Mesenteric fat pad (tissue), 1 donor: ENCODE measurements around the gene PRMT6. TPM values are rescaled to one million over a fixed set of nuclear protein-coding genes. Genes with fewer than 3 reads are reported as not detected.
"Not testable (repeated sequence)": the region's sequence is repeated elsewhere in the genome, so short reads cannot be mapped to it uniquely, and the experiment has no call there.

Source experiments
- DNase-seq: peaks from one replicate; pipeline ENCODE4 v3.0.0-alpha.2; 2020; ENCODE audit warnings: low spot score
- long read RNA-seq: library from polyadenylated mRNA; unstranded; transcript quantifications from one replicate; pipeline ENCODE4 v2.0.0, GENCODE V29; 2020
- total RNA-seq: library from RNA; stranded (reverse); fragmentation: NEBNext Ultra II Directional; extraction: Animal tissue kit (Norgen Biotek cat#: 25700); gene quantifications from one replicate; pipeline ENCODE4 v1.2.1, GENCODE V29; 2021
- donor health status: DM: yes; HTN: yes; CAD: no.

PRMT6 gene
- total RNA-seq: 6.5 TPM
- long read RNA-seq, transcript PRMT6-201 (1 exons, 2,616 nt): major isoform, 36 of 36 reads
- long read RNA-seq, partial matches to known transcripts: 0 of 36 reads
- long read RNA-seq, other reads (novel, unspliced or antisense): 0 of 36 reads

- DNase-seq: peak; percentile 91
Measured at GRCh38 chr1:107056426-107057196, at the start of gene PRMT6. Gene PRMT6, plus strand, starts transcription at chr1:107056674. Its CDS starts 42 bp downstream, at chr1:107056716.

GRCh38 chr1:107009281-107009680, 47.2 kb upstream of the PRMT6 start:
- no peak for DNase-seq

DNA sequence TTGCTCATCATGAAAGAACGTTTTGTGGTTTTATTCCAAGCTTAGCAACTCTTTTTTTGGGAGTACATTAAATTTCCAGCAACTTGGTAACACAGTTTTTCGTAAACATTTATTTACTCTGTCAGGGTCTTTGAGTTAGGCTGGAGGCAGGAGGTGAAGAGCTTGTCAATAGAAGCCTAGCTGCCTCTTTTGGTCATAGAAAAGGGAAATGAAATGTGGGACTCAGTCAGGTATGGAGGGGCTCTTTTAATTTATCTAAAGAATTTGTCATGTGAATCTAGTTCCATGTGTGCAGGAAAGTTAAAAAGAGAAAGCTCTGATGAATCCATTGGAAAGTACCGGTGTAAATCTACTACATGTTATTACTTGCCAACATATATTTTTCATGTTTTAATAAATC, 45.9 kb upstream of the PRMT6 start:
- no peak for DNase-seq

- DNase-seq: no peak
Measured at GRCh38 chr1:107016376-107016978, 40.0 kb upstream of the PRMT6 start.

- DNase-seq: no peak
Measured at GRCh38 chr1:107018445-107018844, 38.0 kb upstream of the PRMT6 start.

DNA sequence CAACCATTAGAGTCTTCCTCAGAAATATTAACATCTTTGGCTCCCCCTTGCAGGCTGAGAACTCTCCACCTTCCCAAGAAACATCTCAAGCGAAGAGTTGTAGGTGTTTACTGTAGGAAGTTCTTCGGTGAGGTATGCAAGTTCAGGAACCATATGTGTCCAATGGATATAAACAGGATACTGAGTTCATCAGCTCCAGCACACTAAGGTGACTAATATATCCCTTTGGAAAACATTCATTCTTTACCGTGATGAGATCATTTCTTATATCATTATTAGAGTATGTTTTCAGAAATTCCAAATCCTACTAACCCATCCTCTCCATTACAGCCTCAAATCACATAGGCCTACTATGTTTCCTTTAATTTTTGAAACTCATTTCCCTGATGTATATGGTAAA, 37.3 kb upstream of the PRMT6 start:
- no peak for DNase-seq

GRCh38 chr1:107038874-107039273, 17.6 kb upstream of the PRMT6 start:
- DNase-seq: not testable (repeated sequence)

DNA sequence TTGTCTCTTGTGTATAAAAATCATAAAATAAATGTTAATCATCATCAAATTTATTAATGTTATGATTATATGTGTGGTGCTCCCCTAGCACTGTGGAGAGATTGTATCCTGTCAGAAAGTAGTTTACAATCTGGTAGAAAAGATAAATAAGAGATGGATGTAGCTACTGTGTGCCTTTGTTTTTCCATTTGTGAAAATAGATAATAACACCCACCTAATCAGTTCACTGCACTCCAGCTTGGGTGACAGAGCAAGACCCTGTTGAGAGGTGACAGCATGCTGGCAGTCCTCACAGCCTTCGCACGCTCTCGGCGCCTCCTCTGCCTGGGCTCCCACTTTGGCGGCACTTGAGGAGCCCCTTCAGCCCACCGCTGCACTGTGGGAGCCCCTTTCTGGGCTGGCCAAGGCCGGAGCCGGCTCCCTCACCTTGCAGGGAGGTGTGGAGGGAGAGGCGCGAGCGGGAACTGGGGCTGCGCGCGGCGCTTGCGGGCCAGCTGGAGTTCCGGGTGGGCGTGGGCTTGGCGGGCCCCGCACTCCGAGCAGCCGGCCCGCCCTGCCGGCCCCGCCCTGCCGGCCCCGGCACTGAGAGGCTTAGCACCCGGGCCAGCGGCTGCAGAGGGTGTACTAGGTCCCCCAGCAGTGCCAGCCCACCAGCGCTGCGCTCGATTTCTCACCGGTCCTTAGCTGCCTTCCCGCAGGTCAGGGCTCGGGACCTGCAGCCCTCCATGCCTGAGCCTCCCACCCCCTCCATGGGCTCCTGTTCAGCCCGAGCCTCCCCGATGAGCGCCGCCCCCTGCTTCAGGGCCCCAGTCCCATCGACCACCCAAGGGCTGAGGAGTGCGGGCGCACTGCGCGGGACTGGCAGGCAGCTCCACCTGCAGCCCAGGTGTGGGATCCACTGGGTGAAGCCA, 11.9 kb upstream of the PRMT6 start:
- not testable (repeated sequence) for DNase-seq

DNA sequence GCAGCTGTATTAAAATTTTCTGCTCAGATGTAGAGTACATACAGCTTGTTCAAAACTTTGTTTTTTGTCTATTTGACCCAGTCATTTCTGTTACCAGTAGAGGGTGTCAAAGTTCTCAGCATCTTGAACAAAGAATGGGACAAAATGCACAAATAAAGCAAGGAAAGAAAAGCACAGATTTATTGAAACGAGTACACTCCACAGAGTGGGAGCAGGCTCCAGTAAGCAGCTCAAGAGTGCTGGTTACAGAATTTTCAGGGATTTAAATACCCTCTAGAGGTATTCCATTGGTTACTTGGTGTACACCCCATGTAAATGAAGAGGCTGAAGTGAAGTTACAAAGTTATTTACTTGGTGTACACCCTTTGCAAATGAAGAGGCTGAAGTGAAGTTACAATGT, 8.9 kb upstream of the PRMT6 start:
- no peak for DNase-seq

GRCh38 chr1:107048241-107048640, 8.2 kb upstream of the PRMT6 start:
- no peak for DNase-seq

DNA sequence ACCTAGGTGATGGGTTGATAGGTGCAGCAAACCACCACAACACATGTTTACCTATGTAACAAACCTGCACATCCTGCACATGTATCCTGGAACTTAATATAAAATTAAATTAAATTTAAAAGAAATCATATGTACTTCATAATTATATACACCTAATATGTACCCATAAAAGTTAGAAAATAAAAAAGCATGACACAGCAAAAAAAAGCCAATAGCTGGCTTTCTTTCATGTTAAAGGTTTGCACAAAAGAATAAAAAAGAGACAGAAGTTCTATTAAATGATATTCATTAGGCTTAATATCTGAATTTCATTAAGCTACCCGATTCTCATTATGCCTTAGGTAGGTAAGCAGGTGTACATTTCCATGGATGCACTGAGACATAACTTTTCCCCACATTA, 5.2 kb upstream of the PRMT6 start:
- DNase-seq: no peak

- not testable (repeated sequence) for DNase-seq
Measured at GRCh38 chr1:107055919-107056425, 502 bp upstream of the PRMT6 start.

DNA sequence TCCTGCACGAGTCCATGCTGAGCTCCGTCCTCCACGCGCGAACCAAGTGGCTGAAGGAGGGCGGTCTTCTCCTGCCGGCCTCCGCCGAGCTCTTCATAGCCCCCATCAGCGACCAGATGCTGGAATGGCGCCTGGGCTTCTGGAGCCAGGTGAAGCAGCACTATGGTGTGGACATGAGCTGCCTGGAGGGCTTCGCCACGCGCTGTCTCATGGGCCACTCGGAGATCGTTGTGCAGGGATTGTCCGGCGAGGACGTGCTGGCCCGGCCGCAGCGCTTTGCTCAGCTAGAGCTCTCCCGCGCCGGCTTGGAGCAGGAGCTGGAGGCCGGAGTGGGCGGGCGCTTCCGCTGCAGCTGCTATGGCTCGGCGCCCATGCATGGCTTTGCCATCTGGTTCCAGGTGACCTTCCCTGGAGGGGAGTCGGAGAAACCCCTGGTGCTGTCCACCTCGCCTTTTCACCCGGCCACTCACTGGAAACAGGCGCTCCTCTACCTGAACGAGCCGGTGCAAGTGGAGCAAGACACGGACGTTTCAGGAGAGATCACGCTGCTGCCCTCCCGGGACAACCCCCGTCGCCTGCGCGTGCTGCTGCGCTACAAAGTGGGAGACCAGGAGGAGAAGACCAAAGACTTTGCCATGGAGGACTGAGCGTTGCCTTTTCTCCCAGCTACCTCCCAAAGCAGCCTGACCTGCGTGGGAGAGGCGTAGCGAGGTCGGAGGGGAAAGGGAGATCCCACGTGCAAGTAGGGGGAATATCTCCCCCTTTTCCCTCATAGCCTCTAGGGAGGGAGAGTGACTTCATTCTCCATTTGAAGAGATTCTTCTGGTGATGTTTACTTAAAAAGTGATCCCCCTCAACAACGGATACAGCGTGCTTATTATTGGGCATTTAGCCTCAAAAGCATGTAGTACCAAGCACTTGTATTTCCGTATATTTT, 991 bp downstream of the PRMT6 start:
- peak; percentile 90 for DNase-seq

- no peak for DNase-seq
Measured at GRCh38 chr1:107058245-107059032, 2.0 kb downstream of the PRMT6 start.

- no peak for DNase-seq
Measured at GRCh38 chr1:107061886-107062285, 5.4 kb downstream of the PRMT6 start.

- DNase-seq: no peak
Measured at GRCh38 chr1:107073493-107073892, 17.0 kb downstream of the PRMT6 start.

GRCh38 chr1:107076841-107077240, 20.4 kb downstream of the PRMT6 start:
- no peak for DNase-seq

DNA sequence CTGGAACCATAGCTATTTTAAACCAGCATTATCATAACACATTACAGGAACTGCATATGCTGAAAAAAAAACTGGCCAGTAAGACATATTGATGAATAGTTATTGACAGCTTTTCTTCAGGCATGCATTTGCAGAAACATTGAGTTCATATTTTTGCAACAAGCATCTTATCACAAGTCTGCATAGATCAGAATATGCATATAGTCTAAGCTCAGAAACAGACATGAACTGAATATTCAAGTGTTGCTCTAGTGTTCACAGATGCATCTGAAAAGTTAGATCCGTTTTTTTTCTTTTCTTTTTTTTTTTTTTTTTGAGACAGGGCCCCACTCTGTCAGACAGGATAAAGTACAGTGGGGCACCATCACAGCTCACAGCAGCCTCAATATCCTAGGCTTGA, 22.8 kb downstream of the PRMT6 start:
- DNase-seq: no peak

GRCh38 chr1:107081102-107081501, 24.6 kb downstream of the PRMT6 start:
- no peak for DNase-seq
